GM21619 (cell line): Measurements from ENCODE around the gene ANGPTL4.
"Not testable (repeated sequence)": the region's sequence is repeated elsewhere in the genome, so short reads cannot be mapped to it uniquely, and the experiment has no call there.

Experiments used
- ATAC-seq: cut with Tn5 transposase; IDR thresholded peaks from one replicate; pipeline ENCODE4 v1.9.1; 2021; ENCODE audit not compliant: unreplicated experiment

The ANGPTL4 gene

GRCh38 chr19:8334458-8335342 is 29.3 kb upstream of the ANGPTL4 start:
- ATAC-seq, result no peak

DNA sequence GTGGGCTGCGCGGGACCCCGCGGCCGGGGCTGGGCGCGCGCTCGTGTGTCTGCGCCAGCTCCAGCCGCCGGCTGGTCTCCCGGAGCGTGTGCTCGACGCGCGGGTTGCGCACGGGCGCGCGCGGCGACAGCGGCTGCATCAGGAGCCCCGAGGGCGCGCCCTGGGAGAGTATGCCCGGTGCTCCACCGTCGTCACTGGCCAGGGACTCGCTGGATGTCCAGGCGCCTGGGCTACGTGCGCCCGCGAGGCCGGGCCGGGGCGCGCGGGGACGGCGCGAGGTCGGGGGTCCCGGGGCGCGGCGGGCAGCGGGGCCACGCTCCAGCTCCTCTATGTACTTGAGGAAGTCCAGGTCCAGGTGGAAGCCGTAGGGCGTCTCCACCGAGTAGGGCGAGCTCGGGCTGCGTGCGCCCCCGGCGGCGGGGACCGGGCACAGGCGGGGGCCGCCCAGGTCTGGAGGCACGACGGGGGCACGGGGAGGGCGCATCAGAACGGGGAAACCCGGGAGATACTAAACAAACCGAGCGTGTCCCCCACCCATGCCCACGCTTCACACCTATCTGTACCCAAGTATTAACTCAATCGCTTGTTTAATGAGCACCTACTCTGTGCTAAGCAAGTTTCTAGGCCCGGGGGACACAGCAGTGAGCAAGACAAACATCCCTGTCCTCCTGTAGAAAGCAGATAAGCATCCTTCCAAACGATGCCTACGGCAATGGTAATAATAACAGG is 28.4 kb upstream of the ANGPTL4 start:
- no peak for ATAC-seq

DNA sequence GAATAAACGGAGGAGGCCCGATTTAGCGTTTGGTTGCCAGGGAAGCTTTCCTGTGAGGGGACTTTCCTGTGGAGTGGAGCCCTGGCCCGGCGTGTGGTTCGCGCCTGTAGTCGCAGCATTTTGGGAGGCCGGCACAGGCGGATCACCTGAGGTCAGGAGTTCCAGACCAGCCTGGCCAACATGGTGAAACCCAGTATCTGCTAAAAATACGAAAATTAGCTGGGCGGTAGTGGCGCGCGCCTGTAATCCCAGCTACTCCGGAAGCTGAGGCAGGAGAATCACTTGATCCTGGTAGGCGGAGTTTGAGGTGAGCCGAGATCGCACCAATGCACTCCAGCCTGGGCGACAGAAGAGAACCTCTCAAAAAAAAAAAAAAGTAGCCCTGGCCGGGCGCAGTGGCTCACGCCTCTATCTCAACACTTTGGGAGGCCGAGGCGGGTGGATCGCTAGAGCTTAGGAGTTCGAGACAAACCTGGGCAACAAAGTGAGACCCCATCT is 27.8 kb upstream of the ANGPTL4 start:
- ATAC-seq, result no peak

DNA sequence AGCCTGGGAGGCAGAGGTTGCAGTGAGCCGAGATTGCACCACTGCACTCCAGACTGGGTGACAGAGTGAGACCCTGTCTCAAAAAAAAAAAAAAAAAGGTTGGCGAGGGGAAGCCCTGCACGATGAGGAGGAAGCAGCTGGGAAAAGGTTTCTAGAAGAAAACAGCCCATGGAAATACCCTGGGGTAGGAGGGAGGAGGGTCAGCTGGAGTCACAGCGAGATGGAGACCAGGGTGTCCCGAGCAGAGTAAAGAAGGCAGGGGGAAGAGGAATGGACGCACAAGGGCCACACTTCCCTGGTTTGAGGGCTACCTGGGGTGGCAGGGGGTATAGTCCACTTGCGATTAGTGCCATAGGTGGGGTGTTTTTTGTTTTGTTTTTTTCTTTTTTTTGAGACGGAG is 27.3 kb upstream of the ANGPTL4 start:
- no peak for ATAC-seq

- ATAC-seq, result no peak
These were observed 26.2 kb upstream of the ANGPTL4 start for GRCh38 chr19:8337728-8338127.

DNA sequence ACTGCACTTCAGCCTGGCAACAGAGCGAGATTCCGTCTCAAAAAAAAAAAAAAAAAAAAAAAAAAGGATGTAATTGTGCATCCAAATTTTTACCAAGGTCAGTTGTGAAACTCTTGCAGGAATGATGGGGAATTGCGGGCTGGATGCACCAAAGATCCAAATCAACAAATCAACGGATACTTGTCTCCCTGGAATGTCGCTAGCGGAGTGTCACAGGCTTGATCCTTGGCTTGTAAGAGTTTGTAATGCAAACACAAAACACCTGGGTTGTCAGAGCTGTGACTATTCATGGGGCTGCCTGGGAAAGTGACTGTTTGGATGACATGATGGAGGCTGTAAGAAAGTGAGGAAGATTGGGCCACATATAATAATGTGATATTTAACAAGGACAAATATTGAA is 25.1 kb upstream of the ANGPTL4 start:
- ATAC-seq, result no peak

DNA sequence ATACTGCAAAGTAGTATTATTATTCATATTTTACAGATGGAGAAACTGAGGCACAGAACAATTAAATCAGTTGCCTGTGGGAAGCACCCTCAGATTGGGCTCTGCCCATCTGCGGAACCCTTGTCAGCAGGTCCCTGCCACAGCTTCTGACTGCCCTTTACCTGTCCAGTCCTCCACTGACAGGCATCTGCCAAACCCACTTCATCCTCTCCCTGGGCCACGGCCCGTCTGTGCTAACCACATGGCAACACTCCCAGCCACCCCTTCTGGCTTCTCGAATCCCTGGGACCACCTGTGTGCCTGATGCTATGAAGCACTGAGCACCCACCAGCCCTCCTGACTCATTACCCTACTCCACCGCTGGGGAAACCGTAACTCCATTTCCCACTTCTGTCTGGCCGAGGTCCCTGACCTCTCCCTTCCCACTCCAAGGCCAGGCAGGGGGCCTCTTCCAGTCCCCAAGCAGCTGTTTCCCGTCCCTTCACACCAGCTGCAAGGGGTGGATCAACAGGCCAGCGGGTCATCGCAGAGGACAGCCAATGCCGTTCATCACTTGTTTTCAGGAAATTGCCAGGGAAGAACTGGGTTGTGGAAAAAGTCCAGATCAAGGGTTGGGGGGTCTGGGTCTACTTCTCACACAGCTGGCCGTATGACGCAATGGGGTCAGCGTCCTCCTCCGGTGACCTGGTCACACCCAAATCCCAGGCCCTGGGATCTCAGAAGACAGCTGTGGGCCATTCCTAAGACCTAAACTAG is 23.4 kb upstream of the ANGPTL4 start:
- no peak for ATAC-seq

- not testable (repeated sequence) for ATAC-seq
These were observed 22.5 kb upstream of the ANGPTL4 start for GRCh38 chr19:8341504-8341903.

GRCh38 chr19:8342316-8342683 is 21.7 kb upstream of the ANGPTL4 start:
- ATAC-seq, result no peak

- peak; percentile 94 for ATAC-seq
These were observed 21.1 kb upstream of the ANGPTL4 start, which contains the start of gene KANK3 for GRCh38 chr19:8342684-8343482. Gene KANK3 (minus strand): TSS chr19:8343262. CDS start chr19:8337828, 5,434 bp downstream.

- ATAC-seq, result no peak
These were observed 20.5 kb upstream of the ANGPTL4 start for GRCh38 chr19:8343483-8343844.

- not testable (repeated sequence) for ATAC-seq
These were observed 14.2 kb upstream of the ANGPTL4 start for GRCh38 chr19:8349629-8350372.

DNA sequence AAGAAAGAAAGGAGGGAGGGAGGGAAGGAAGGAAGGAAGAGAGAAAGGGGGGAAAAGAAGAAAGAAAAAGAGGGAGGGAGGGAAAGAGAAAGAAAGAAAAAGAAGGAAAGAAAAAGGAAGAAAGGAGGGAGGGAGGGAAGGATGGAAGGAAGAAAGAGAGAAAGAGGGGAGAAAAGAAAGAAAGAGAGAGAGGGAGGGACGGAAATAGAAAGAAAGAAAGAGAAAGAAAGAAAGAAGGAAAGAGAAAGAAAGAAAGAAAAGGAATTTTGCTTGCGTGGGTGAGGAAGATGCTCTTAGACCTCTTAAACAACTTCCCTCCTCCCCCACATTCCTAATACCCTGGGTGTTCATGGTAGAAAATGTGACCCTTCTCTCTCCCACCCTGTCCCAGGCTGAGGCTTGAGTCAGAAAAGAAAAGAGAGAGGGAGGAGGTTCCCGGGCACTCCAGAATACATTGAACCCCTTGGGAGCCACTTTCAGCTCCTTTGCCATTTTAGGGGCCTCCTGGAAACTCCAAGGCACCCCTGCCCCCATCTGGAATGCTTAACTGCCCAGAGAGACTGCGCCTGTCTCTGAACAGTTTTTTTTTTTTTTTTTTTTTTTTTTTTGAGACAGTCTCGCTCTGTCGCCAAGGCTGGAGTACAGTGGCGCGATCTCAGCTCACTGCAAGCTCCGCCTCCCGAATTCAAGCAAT is 11.7 kb upstream of the ANGPTL4 start:
- ATAC-seq, result no peak

DNA sequence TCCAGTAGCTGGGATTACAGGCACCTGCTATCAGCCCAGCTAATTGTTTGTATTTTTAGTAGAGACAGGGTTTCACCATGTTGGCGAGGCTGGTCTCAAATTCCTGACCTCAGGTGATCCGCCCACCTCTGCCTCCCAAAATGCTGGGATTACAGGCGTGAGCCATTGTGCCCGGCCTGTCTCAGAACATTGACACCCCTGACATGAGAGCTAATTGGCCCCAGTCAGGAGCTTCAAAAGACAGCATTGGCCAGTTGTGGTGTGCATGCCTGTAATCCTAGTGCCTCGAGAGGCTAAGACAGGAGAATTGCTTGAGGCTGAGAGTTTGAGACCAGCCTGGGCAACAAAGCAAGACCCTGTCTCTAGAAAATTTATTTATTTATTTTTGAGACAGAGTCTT is 11.1 kb upstream of the ANGPTL4 start:
- not testable (repeated sequence) for ATAC-seq

DNA sequence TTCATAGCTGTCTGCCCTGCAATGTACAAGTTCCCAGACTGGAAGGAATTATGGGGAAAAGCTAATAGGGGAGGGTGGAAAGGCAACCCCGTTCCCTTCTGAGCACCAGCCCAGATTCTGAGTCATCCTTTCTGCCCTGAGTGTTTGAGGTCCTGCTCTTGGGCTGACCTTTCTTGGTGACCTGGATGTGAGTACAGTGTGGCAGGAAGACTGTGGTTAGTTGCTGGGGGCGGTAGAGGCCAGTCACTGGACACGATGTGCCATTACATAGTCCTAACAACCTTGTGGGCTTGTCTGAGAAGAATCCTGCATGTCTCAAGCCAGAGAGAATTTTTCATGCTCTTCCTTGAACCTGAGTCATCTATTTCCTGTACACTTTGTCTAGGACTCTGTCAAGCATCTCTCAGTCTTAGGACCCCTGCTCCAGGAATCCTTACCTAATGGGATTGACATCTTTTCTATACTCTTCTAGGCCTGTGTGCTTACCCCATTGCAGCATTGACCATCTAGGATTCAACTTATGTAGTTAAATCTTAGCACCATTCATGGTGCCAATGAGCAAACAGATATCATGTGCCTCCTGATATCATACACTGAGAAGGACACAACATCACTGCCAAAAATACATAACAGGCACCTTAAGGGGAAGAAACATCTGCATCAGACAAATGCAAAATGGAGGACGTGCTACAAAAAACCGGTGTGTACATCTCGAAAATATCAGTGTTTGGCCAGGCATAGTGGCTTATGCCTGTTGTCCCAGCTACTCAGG is 8.1 kb upstream of the ANGPTL4 start:
- ATAC-seq, result no peak

GRCh38 chr19:8357007-8357521 is 6.9 kb upstream of the ANGPTL4 start:
- no peak for ATAC-seq

- ATAC-seq, result no peak
These were observed 5.0 kb upstream of the ANGPTL4 start for GRCh38 chr19:8358948-8359347.

DNA sequence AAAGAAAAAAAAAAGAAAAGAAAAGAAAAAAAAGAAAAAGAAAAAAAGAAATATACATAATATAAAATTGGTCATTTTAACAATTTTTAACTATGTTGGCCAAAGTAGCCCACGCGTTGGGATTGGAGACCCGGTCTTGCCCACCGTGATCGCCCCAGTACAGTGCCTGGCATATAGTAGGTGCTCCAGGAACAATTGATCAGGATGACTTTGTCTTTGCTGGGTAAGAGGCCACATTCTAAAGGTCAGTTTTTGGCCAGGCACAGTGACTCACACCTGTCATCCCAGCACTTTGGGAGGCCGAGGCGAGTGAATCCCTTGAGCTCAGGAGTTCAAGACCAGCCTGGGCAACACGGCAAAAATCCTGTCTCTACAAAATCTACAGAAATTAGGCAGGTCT is 3.8 kb upstream of the ANGPTL4 start:
- ATAC-seq, result no peak
